GM10266 (cell line): ENCODE data around the gene FREM2.

Experiments
- DNase-seq: peaks from one replicate; pipeline ENCODE4 v3.0.0; 2012; ENCODE audit errors: extremely low spot score
- TF ChIP-seq, protein P1 (sequence below): IDR thresholded peaks from 2 replicates; pipeline ENCODE4 v1.5.1; 2012; ENCODE audit warnings: mild to moderate bottlenecking, low read depth; ENCODE audit not compliant: control insufficient read depth, insufficient read depth; ENCODE audit errors: missing control alignments

FREM2 gene

GRCh38 chr13:38687246-38688229 lies 661 bp downstream of the FREM2 start:
- TF ChIP-seq, protein P1, sequence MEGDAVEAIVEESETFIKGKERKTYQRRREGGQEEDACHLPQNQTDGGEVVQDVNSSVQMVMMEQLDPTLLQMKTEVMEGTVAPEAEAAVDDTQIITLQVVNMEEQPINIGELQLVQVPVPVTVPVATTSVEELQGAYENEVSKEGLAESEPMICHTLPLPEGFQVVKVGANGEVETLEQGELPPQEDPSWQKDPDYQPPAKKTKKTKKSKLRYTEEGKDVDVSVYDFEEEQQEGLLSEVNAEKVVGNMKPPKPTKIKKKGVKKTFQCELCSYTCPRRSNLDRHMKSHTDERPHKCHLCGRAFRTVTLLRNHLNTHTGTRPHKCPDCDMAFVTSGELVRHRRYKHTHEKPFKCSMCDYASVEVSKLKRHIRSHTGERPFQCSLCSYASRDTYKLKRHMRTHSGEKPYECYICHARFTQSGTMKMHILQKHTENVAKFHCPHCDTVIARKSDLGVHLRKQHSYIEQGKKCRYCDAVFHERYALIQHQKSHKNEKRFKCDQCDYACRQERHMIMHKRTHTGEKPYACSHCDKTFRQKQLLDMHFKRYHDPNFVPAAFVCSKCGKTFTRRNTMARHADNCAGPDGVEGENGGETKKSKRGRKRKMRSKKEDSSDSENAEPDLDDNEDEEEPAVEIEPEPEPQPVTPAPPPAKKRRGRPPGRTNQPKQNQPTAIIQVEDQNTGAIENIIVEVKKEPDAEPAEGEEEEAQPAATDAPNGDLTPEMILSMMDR = no peak
- no peak for DNase-seq

DNA sequence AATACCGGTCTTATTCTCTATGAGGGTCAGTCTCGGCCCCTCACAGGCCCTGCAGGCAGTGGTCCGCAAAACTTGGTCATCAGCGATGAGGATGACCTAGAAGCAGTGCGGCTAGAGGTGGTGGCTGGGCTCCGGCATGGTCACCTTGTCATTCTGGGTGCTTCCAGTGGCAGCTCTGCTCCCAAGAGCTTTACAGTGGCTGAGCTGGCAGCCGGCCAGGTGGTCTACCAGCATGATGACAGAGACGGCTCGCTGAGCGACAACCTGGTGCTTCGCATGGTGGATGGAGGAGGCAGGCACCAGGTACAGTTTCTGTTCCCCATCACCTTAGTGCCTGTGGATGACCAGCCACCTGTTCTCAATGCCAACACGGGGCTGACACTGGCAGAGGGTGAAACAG lies 1.8 kb downstream of the FREM2 start:
- TF ChIP-seq, protein P1 = no peak
- DNase-seq = no peak

DNA sequence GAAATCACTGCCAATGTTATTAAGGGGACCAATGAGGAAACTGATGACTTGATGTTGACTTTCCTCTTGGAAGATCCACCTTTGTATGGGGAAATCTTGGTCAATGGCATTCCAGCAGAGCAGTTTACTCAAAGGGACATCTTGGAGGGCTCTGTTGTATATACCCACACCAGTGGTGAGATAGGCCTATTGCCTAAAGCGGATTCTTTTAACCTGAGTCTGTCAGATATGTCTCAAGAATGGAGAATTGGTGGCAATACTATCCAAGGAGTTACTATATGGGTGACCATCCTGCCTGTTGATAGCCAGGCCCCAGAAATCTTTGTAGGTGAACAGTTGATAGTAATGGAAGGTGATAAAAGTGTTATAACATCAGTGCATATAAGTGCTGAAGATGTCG lies 3.4 kb downstream of the FREM2 start:
- TF ChIP-seq, protein P1 = no peak
- no peak for DNase-seq

DNA sequence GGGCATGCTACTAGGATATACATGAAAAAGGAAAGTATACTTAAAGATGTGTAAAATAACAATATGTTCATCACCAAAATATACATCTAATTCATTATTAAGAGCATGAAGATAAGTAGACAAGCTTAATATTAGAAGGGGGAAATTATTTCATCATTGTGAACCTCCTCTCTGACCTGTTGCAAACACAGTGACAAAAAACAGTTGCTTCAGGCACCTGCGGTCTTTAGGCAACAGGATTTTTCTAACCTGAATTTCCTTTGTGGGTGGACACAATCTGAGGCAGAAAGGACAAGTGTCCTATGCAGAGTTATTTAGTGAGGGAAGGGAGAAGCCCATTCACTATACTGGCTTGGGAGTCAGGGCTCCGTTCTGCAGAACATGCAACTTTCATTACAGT lies 6.3 kb downstream of the FREM2 start:
- TF ChIP-seq, protein P1 = no peak
- DNase-seq = no peak

- TF ChIP-seq, protein P1 = no peak
- DNase-seq = no peak
Observed at GRCh38 chr13:38693641-38694040, 6.8 kb downstream of the FREM2 start.

DNA sequence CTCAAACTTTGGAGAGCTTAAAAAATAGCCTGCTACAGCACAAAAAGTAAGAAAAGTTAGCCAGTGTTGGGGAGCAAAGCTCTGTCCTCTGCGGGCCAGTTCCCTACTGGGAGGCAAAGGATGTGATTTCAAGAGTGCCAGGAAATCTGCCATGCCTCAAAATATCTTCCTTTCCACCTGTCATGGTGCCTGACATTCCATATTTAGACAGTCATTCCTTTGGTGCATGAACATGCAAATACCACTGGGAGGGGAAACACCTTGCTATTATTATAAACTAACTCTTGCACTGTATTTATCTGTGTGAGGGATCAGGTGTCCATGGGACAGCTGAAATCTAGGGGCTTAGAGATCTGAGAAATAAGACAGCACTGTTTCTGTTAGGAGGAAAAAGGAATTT lies 10.3 kb downstream of the FREM2 start:
- no peak for DNase-seq
- TF ChIP-seq, protein P1 = no peak
